Keratinocyte (primary cell): ENCODE data around the gene PRG3.

ENCODE experiments used
- EZH2 ChIP-seq: IDR thresholded peaks from one replicate; pipeline ENCODE4 v1.6.1; 2012; ENCODE audit warnings: inconsistent platforms, mild to moderate bottlenecking, low read length, moderate library complexity
- TF ChIP-seq, protein P1 (sequence below), 3 experiments: IDR thresholded peaks in 1 of 3; conservative IDR thresholded peaks in 1 of 3; optimal IDR thresholded peaks in 1 of 3; 2 replicates in 2 of 3; 3 replicates in 1 of 3; pipeline versions ENCODE3 to v1.5.1; 2011; ENCODE audit warnings: low read length in 3 of 3, mild to moderate bottlenecking in 3 of 3, moderate library complexity in 2 of 3, control low read depth in 1 of 3, inconsistent platforms in 1 of 3; ENCODE audit not compliant: insufficient read depth in 2 of 3; ENCODE audit errors: extremely low read depth in 1 of 3

DNA sequence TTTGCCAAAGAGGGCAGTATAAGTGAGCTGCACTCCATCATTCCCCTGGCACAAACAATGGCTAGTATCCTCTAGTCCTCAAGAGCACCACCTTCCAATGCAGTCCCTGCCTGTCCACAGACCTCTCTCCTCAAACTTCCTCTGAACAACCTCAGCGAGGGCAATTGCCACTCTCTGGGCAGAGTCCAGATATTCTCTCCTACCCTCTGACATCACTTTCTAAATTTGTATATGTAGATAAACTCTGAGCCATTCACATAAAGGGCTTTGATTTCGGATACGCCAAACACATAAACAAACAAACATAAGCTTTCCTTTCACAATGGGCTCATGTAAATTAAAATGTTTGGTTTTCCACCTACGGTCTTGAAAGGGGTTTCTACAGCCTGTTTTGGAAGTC, 49.0 kb upstream of the PRG3 start:
- no peak for TF ChIP-seq EZH2
- TF ChIP-seq, protein P1, sequence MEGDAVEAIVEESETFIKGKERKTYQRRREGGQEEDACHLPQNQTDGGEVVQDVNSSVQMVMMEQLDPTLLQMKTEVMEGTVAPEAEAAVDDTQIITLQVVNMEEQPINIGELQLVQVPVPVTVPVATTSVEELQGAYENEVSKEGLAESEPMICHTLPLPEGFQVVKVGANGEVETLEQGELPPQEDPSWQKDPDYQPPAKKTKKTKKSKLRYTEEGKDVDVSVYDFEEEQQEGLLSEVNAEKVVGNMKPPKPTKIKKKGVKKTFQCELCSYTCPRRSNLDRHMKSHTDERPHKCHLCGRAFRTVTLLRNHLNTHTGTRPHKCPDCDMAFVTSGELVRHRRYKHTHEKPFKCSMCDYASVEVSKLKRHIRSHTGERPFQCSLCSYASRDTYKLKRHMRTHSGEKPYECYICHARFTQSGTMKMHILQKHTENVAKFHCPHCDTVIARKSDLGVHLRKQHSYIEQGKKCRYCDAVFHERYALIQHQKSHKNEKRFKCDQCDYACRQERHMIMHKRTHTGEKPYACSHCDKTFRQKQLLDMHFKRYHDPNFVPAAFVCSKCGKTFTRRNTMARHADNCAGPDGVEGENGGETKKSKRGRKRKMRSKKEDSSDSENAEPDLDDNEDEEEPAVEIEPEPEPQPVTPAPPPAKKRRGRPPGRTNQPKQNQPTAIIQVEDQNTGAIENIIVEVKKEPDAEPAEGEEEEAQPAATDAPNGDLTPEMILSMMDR (optimal IDR thresholded peaks at IDR 0.05 in 1 of 3, IDR thresholded peaks at IDR 0.05 in 1 of 3, conservative IDR thresholded peaks at IDR 0.05 in 1 of 3; ENCODE audit: extremely low read depth in 1 of 3, insufficient read depth in 2 of 3, low read length in 3 of 3): no peak
